Measurements from ENCODE around the gene TMEM97. TPM values are rescaled to one million over a fixed set of nuclear protein-coding genes. Genes with fewer than 3 reads are reported as not detected.

Gene TMEM97
- total RNA-seq, 3 donors from 2014 or later: 14.3 to 25.1 (median 18.1) TPM

GRCh38 chr17:28326114-28326513 is 7.1 kb downstream of the TMEM97 start:
- Histone ChIP-seq H3K4me1 (ENCODE audit: low read depth) (no peaks in the 10 kb centered on the region), H3K36me3 (ENCODE audit: low read depth) (no peaks in the 10 kb centered on the region), H3K9me3 (no peaks in the 10 kb centered on the region), H3K4me3 (no peak overlapping the region)
- DNase-seq (peak in 1 of 3 donors; percentile 63), ATAC-seq (peak; percentile 84)
- no peak for TF ChIP-seq CTCF (IDR thresholded peaks at IDR 0.05)
- intact Hi-C loops (cut with DNase I, micrococcal nuclease): no loop called here

GRCh38 chr17:28327031-28327607 is 8.1 kb downstream of the TMEM97 start:
- intact Hi-C loops (cut with DNase I, micrococcal nuclease): no loop called here
- no peak for TF ChIP-seq CTCF (IDR thresholded peaks at IDR 0.05)
- Histone ChIP-seq H3K9me3 (no peaks in the 10 kb centered on the region), H3K4me1 (ENCODE audit: low read depth) (no peaks in the 10 kb centered on the region), H3K4me3 (no peak overlapping the region), H3K36me3 (ENCODE audit: low read depth) (no peaks in the 10 kb centered on the region)
- ATAC-seq: no peak
- DNase-seq: no peak

GRCh38 chr17:28327709-28328108 is 8.7 kb downstream of the TMEM97 start:
- H3K36me3 ChIP-seq (ENCODE audit: low read depth): no peaks in the 10 kb centered on the region
- no peak for DNase-seq

GRCh38 chr17:28328325-28328724 is 9.3 kb downstream of the TMEM97 start:
- H3K4me1 ChIP-seq (ENCODE audit: low read depth): no peaks in the 10 kb centered on the region
- TF ChIP-seq CTCF (IDR thresholded peaks at IDR 0.05): no peak
- DNase-seq: no peak
- ATAC-seq: no peak
- intact Hi-C loops (cut with DNase I, micrococcal nuclease): no loop called here
- no peaks in the 10 kb centered on the region for H3K36me3 ChIP-seq (ENCODE audit: low read depth)
- no peak overlapping the region for H3K4me3 ChIP-seq
- no peaks in the 10 kb centered on the region for H3K9me3 ChIP-seq

More at GRCh38 chr17:28327709-28328108, 8.7 kb downstream of the TMEM97 start:
- intact Hi-C loops (cut with DNase I, micrococcal nuclease): no loop called here
- ATAC-seq: no peak
- Histone ChIP-seq H3K4me1 (ENCODE audit: low read depth) (no peaks in the 10 kb centered on the region), H3K9me3 (no peaks in the 10 kb centered on the region), H3K4me3 (no peak overlapping the region)
- no peak for TF ChIP-seq CTCF (IDR thresholded peaks at IDR 0.05)

- no peak for TF ChIP-seq CTCF (IDR thresholded peaks at IDR 0.05)
- Histone ChIP-seq H3K9me3 (no peaks in the 10 kb centered on the region), H3K36me3 (ENCODE audit: low read depth) (peaks cover 4% of the 10 kb centered on the region), H3K4me1 (ENCODE audit: low read depth) (peaks cover 17% of the 10 kb centered on the region), H3K4me3 (no peak overlapping the region)
- DNase-seq: no peak
- ATAC-seq: no peak
- intact Hi-C loops (cut with DNase I, micrococcal nuclease): no loop called here
Observed at GRCh38 chr17:28330671-28331070, 11.7 kb downstream of the TMEM97 start.

All from mucosa of descending colon (tissue), 3 donors.